ENCODE results near the gene ZNF516. TPM values are rescaled to one million over a fixed set of nuclear protein-coding genes. Genes with fewer than 3 reads are reported as not detected.

ZNF516 gene
- total RNA-seq, 1 experiment from 2014 or later: 22.6 TPM

DNA sequence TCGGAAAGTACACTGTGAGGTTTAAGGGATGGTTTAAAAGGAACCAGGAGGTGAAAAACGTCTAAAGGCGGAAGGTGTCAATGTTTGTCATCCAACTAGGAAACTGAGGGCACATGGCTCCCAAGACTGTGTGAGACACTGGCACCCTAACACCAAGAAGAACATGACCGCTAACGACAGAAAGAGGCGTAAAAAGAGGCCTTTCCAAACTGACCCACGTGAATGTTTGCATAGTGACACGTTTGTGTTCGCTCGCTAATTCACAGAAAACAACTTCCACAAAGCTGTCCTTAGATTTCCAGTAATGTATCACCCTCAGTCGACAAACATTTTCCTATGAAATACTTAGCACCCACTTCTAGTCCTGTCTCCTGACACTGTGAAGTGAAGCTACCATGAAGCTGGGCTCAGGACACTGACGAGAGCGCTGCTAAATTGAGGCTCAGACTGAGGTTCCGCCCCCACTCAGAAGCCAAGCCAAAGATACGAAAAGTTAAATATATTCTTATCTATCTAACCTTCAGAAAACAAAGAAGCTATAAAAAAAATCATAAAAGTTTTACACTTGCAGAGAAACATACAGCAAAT lies 86.5 kb downstream of the ZNF516 start:
- H2BK120ac ChIP-seq (ENCODE audit: low read depth, low read length, poor library complexity, severe bottlenecking): no peak overlapping the region
- no peak overlapping the region for H3K18ac ChIP-seq (ENCODE audit: insufficient read length, low read depth, low read length)
- no peak overlapping the region for H3T11ph ChIP-seq (ENCODE audit: low read length)
- H3K4ac ChIP-seq (ENCODE audit: low read depth, low read length): no peak overlapping the region
- no peak for DNase-seq
- H3K79me2 ChIP-seq (ENCODE audit: insufficient read depth, low read length): no peaks in the 10 kb centered on the region
- no peaks in the 10 kb centered on the region for H3K23me2 ChIP-seq (ENCODE audit: insufficient read length, low read depth, low read length, poor library complexity, severe bottlenecking)
- H2AFZ ChIP-seq (ENCODE audit: low read length): no peak overlapping the region
- H3K9me3 ChIP-seq (ENCODE audit: control insufficient read depth, low read depth, low read length): no peaks in the 10 kb centered on the region
- no peak overlapping the region for H4K91ac ChIP-seq (ENCODE audit: insufficient read length, low read depth, low read length)
- no peak overlapping the region; a peak in 1 of 7 replicates for H3K27ac Mint-ChIP-seq
- peaks cover 6% of the 10 kb centered on the region in 3 experiments; a peak in 6 of 7 replicates for H3K36me3 Mint-ChIP-seq (ENCODE audit: insufficient read depth in 1 of 3, low read depth in 3 of 3)
- H3K23ac ChIP-seq (ENCODE audit: insufficient read length, low read depth, low read length): peak overlapping the region; percentile 17
- no peaks in the 10 kb centered on the region for H3K27me3 Mint-ChIP-seq (ENCODE audit: low read depth)
- no peak overlapping the region for H3K27ac ChIP-seq (ENCODE audit: insufficient read length, low read depth, low read length)
- H3K14ac ChIP-seq (ENCODE audit: insufficient read depth, low read length): no peak overlapping the region
- H4K20me1 ChIP-seq (ENCODE audit: control insufficient read depth, insufficient read depth, insufficient read length): no peaks in the 10 kb centered on the region
- H3K4me1 ChIP-seq (ENCODE audit: insufficient read depth, low read length): no peaks in the 10 kb centered on the region
- no peak overlapping the region for H2AK5ac ChIP-seq (ENCODE audit: insufficient read length, low read length)
- no peaks in the 10 kb centered on the region for H3K27me3 ChIP-seq (ENCODE audit: insufficient read depth, low read length)
- no peak overlapping the region for H3K4me2 ChIP-seq (ENCODE audit: insufficient read depth, insufficient read length, low read length)
- no peak overlapping the region for H4K5ac ChIP-seq (ENCODE audit: insufficient read length, low read depth, low read length)
- H4K8ac ChIP-seq (replicated peaks; ENCODE audit: insufficient read length, low read depth, low read length): no peak overlapping the region
- H3K4me3 Mint-ChIP-seq: no peak overlapping the region
- H3K4me1 Mint-ChIP-seq: peaks cover 3 to 13% of the 10 kb centered on the region in 2 experiments; a peak in 3 of 4 replicates
- no peak overlapping the region for H3K56ac ChIP-seq (ENCODE audit: insufficient read length, low read depth, low read length)
- peaks cover 0 to 6% of the 10 kb centered on the region in 2 experiments; a peak in 1 of 5 replicates for H3K9me3 Mint-ChIP-seq
- no peak overlapping the region for H2BK12ac ChIP-seq (ENCODE audit: insufficient read length, low read depth, low read length)
- no CpG with 5 or more reads among the region's 15 CpGs for WGBS (ENCODE audit: extremely low coverage, insufficient read length, low lambda C conversion rate)
- H2BK5ac ChIP-seq (ENCODE audit: insufficient read length, low read length): no peak overlapping the region
- H3K9ac ChIP-seq (ENCODE audit: extremely low read depth, insufficient read length, low read length): no peak overlapping the region
- no peak overlapping the region for H2BK20ac ChIP-seq (ENCODE audit: low read depth, low read length, poor library complexity, severe bottlenecking)
- no peak overlapping the region for H2BK15ac ChIP-seq (ENCODE audit: low read depth, low read length)
- TF ChIP-seq, protein P1, sequence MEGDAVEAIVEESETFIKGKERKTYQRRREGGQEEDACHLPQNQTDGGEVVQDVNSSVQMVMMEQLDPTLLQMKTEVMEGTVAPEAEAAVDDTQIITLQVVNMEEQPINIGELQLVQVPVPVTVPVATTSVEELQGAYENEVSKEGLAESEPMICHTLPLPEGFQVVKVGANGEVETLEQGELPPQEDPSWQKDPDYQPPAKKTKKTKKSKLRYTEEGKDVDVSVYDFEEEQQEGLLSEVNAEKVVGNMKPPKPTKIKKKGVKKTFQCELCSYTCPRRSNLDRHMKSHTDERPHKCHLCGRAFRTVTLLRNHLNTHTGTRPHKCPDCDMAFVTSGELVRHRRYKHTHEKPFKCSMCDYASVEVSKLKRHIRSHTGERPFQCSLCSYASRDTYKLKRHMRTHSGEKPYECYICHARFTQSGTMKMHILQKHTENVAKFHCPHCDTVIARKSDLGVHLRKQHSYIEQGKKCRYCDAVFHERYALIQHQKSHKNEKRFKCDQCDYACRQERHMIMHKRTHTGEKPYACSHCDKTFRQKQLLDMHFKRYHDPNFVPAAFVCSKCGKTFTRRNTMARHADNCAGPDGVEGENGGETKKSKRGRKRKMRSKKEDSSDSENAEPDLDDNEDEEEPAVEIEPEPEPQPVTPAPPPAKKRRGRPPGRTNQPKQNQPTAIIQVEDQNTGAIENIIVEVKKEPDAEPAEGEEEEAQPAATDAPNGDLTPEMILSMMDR (conservative IDR thresholded peaks at IDR 0.05): no peak
- H3K79me1 ChIP-seq (ENCODE audit: insufficient read depth, low read depth, low read length, poor library complexity, severe bottlenecking): no peaks in the 10 kb centered on the region

All from H9 (cell line).